Brain microvascular endothelial cell (primary cell): ENCODE data around the gene ID3.

Experiments used
- DNase-seq: peaks from one replicate; pipeline ENCODE4 v3.0.0-alpha.2; 2020
- H3K27ac ChIP-seq: fragments of 250-450 bp; sonication (Bioruptor Pico); 2 replicates; pipeline ENCODE4 v1.5.1; 2020; ENCODE audit warnings: mild to moderate bottlenecking, moderate library complexity
- H3K27me3 ChIP-seq: fragments of 250-450 bp; sonication (Bioruptor Pico); replicated peaks from 2 replicates; pipeline ENCODE4 v1.5.1; 2020; ENCODE audit warnings: mild to moderate bottlenecking
- H3K36me3 ChIP-seq: fragments of 250-450 bp; sonication (Bioruptor Pico); replicated peaks from 2 replicates; pipeline ENCODE4 v1.5.1; 2020; ENCODE audit warnings: mild to moderate bottlenecking
- H3K4me3 ChIP-seq: 2 replicates; pipeline ENCODE4 v1.5.1; 2011; ENCODE audit warnings: low read depth, mild to moderate bottlenecking, control low read depth, low read length, moderate library complexity
- in situ Hi-C: cut with HindIII; loops from 2 replicates; pipeline ENCODE4 v1.10.0; 2017; ENCODE audit warnings: low sequenced_read_pairs, low pct_ligation_motif_present
- TF ChIP-seq, protein P1 (sequence below): IDR thresholded peaks from 2 replicates; pipeline ENCODE4 v1.5.1; 2011; ENCODE audit warnings: low read depth, mild to moderate bottlenecking, moderate library complexity, low read length, control low read depth, inconsistent platforms; ENCODE audit errors: missing control alignments

Gene ID3

DNA sequence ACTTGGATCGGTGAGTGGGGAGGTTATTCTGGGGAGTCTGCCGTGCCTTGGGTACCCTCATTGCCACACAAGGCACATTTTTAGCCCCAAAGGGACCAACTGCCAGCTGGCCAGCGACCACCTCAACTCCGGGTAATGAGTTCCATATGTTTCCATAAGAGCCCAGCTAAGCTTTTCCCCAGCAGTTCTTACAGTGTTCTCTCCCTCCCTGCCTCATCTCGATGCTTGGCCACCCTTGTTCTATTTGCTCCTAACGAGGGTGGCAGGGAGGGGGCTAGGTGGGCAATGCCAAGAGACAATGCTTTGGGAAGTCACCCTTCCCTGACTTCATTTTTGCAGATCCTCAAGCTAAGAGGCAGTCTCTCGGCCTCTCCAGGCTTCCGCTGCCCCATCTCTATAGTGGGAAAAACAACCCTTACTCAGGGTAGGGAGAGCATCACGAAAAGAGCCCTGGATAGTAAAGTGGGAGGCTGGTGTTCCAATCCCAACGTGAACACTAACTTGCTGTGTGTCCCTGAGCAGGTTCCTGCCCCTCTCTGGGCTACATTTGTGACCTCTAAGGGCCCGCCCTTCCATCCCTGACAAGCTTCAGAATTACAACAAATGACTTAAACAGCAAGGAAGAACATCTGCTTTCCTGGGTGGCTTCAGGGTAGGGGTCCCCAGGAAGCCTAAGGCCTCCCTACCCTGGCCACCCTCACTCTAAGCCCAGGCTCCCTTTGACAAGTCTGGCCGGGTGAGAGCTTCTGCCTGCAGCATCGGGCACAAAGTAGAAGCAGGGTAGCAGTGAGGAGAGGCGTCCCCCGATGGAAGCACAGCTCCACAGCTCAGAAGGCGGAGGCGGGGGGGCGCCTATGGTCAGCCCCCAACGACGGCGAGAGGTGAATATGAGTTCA lies 5.8 kb downstream of the ID3 start:
- Histone ChIP-seq H3K36me3 (peaks cover 12% of the 10 kb centered on the region), H3K4me3 (no peak overlapping the region), H3K27ac (no peak overlapping the region), H3K27me3 (no peaks in the 10 kb centered on the region)
- in situ Hi-C loops: no loop called here
- DNase-seq: no peak
- TF ChIP-seq, protein P1, sequence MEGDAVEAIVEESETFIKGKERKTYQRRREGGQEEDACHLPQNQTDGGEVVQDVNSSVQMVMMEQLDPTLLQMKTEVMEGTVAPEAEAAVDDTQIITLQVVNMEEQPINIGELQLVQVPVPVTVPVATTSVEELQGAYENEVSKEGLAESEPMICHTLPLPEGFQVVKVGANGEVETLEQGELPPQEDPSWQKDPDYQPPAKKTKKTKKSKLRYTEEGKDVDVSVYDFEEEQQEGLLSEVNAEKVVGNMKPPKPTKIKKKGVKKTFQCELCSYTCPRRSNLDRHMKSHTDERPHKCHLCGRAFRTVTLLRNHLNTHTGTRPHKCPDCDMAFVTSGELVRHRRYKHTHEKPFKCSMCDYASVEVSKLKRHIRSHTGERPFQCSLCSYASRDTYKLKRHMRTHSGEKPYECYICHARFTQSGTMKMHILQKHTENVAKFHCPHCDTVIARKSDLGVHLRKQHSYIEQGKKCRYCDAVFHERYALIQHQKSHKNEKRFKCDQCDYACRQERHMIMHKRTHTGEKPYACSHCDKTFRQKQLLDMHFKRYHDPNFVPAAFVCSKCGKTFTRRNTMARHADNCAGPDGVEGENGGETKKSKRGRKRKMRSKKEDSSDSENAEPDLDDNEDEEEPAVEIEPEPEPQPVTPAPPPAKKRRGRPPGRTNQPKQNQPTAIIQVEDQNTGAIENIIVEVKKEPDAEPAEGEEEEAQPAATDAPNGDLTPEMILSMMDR: no peak

DNA sequence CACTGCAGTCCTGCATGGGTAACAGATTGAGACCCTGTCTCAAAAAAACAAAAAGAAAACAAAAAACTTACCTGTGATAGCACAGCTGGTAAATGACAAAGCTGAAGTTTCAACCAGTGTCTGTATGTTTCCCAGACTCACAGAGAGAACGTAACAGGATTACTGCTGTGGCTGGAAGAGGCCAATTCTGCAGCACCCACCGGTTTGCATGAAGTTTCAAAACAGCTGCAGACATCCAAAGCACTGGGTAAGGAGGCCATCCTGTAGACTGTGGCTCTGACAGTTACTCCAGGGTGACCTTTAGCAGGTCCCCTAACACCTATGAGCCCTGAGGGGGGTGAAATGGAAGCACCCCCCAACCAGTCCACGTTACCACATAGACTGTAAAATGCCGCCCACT lies 7.5 kb downstream of the ID3 start:
- in situ Hi-C loops: no loop called here
- H3K36me3 ChIP-seq: no peaks in the 10 kb centered on the region
- TF ChIP-seq, protein P1: no peak
- H3K4me3 ChIP-seq: no peak overlapping the region
- no peak overlapping the region for H3K27ac ChIP-seq
- no peaks in the 10 kb centered on the region for H3K27me3 ChIP-seq
- DNase-seq: no peak

DNA sequence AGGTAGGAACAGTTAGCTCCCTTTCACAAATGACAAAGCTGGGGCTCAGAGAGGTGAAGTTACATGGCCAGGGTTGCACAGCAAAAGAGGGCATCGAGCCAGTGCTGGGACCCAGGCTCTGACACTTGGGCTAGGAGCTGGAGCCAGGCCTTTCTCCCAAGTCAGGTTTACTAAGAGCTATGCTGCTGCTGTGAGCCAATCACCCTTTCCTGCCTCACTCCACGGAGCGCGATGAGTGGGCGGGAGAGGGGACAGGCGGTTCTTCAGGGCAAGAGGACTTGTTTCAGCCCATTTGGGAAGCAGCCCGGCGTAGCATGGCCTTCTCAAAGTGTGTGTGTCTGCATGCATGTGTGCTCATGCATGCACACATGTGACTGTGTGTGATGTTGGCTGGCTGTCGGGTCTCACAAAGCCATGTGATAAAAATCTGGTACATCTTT lies 10.6 kb downstream of the ID3 start:
- H3K36me3 ChIP-seq: no peaks in the 10 kb centered on the region
- in situ Hi-C loops: no loop called here
- H3K27ac ChIP-seq: no peak overlapping the region
- TF ChIP-seq, protein P1: no peak
- H3K4me3 ChIP-seq: no peak overlapping the region
- no peaks in the 10 kb centered on the region for H3K27me3 ChIP-seq
- DNase-seq: no peak

DNA sequence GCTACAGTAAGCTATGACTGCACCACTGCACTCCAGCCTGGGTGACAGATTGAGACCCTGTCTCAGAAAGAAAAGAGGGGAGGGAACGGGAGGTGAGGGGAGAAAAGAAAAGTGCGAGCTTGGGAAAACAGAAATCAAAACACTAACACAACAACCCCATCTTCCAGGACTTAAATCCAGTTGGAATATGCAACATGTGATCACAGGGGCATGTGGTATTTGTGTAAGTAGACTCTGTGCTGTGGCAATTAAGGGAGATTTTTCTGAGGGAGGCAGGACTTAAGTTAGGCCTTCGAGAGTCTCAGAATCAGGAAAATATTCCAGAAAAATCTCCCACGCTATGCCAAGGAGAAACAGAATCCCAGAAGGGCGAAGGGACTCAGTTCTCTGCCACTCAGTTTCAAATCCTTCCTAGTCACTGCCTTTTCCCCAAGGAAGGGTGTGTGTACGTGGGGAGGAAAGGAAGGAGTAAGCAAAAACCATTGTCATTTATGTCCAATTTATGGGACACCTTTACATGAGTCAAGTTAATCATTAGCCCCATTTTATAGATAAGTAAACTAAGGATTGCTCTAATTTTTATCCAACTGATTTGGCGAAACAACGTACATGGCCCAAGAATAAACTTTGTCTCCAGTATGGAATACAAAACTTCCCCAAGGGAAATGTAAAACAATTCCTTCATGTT lies 12.3 kb downstream of the ID3 start:
- no peak for DNase-seq
- H3K27me3 ChIP-seq: no peaks in the 10 kb centered on the region
- no peaks in the 10 kb centered on the region for H3K36me3 ChIP-seq
- H3K4me3 ChIP-seq: no peak overlapping the region
- TF ChIP-seq, protein P1: no peak
- in situ Hi-C loops: no loop called here
- no peak overlapping the region for H3K27ac ChIP-seq

DNA sequence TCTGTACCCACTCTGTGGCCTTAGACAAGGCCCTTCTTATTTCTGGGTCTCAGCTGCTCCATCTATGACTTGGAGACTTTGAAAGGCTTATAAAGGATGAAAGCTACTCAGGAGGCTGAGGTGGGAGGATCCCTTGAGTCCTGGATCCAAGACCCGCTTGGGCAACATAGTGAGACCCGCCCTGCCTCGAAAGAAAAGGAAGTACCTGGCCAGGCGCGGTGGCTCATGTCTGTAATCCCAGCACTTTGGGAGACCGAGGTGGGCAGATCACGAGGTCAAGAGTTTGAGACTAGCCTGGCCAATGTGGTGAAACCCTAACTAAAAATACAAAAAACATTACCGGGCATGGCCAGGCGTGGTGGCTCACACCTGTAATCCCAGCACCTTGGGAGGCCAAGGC lies 13.4 kb downstream of the ID3 start:
- Histone ChIP-seq H3K4me3 (no peak overlapping the region), H3K27me3 (no peaks in the 10 kb centered on the region), H3K36me3 (no peaks in the 10 kb centered on the region), H3K27ac (no peak overlapping the region)
- TF ChIP-seq, protein P1: no peak
- no peak for DNase-seq
- in situ Hi-C loops: no loop called here
